ENCODE measurements around the gene CLSTN1.

CLSTN1 gene

GRCh38 chr1:9687874-9688582 is 135.7 kb downstream of the CLSTN1 start:
- H3K27ac ChIP-seq, result peak overlapping the region; percentile 70
- peak overlapping the region; percentile 54 to 68 for H3K4me3 ChIP-seq (ENCODE audit: low read depth in 1 of 2, low read length in 1 of 2)

GRCh38 chr1:9687120-9687873 is 136.5 kb downstream of the CLSTN1 start:
- no peaks in the 10 kb centered on the region for H3K9me3 ChIP-seq
- peak overlapping the region; percentile 70 for H3K27ac ChIP-seq
- peaks cover 42% of the 10 kb centered on the region for H3K36me3 ChIP-seq
- peaks cover 84 to 87% of the 10 kb centered on the region in 2 experiments for H3K4me1 ChIP-seq (ENCODE audit: control insufficient read depth in 1 of 2, insufficient read depth in 1 of 2, low read depth in 1 of 2, low read length in 1 of 2)
- H3K27me3 ChIP-seq, result no peaks in the 10 kb centered on the region
- peak overlapping the region; percentile 54 to 68 for H3K4me3 ChIP-seq (ENCODE audit: low read depth in 1 of 2, low read length in 1 of 2)
- peak; percentile 7 for TF ChIP-seq CTCF (IDR thresholded peaks at IDR 0.05)

More at GRCh38 chr1:9687874-9688582, 135.7 kb downstream of the CLSTN1 start:
- no peak for TF ChIP-seq CTCF (IDR thresholded peaks at IDR 0.05)
- H3K27me3 ChIP-seq, result no peaks in the 10 kb centered on the region
- peaks cover 83 to 84% of the 10 kb centered on the region in 2 experiments for H3K4me1 ChIP-seq (ENCODE audit: control insufficient read depth in 1 of 2, insufficient read depth in 1 of 2, low read depth in 1 of 2, low read length in 1 of 2)
- H3K9me3 ChIP-seq, result no peaks in the 10 kb centered on the region
- peaks cover 44% of the 10 kb centered on the region for H3K36me3 ChIP-seq

- H3K27ac ChIP-seq, result peak overlapping the region; percentile 70
- H3K4me3 ChIP-seq (ENCODE audit: low read depth in 1 of 2, low read length in 1 of 2), result no peak overlapping the region
- H3K27me3 ChIP-seq, result no peaks in the 10 kb centered on the region
- H3K9me3 ChIP-seq, result no peaks in the 10 kb centered on the region
- H3K4me1 ChIP-seq (ENCODE audit: control insufficient read depth in 1 of 2, insufficient read depth in 1 of 2, low read depth in 1 of 2, low read length in 1 of 2), result peaks cover 77 to 88% of the 10 kb centered on the region in 2 experiments
- no peak for TF ChIP-seq CTCF (IDR thresholded peaks at IDR 0.05)
- H3K36me3 ChIP-seq, result peaks cover 50% of the 10 kb centered on the region
Observed at GRCh38 chr1:9684801-9685200, 139.0 kb downstream of the CLSTN1 start.

- H3K9me3 ChIP-seq, result no peaks in the 10 kb centered on the region
- peaks cover 45 to 69% of the 10 kb centered on the region in 2 experiments for H3K4me1 ChIP-seq (ENCODE audit: control insufficient read depth in 1 of 2, insufficient read depth in 1 of 2, low read depth in 1 of 2, low read length in 1 of 2)
- H3K36me3 ChIP-seq, result peaks cover 61% of the 10 kb centered on the region
- peak overlapping the region; percentile 70 for H3K27ac ChIP-seq
- no peak overlapping the region for H3K4me3 ChIP-seq (ENCODE audit: low read depth in 1 of 2, low read length in 1 of 2)
- TF ChIP-seq CTCF (IDR thresholded peaks at IDR 0.05), result no peak
- no peaks in the 10 kb centered on the region for H3K27me3 ChIP-seq
Observed at GRCh38 chr1:9680828-9681227, 142.9 kb downstream of the CLSTN1 start.

GRCh38 chr1:9680091-9680490 is 143.7 kb downstream of the CLSTN1 start:
- no peak for TF ChIP-seq CTCF (IDR thresholded peaks at IDR 0.05)
- no peaks in the 10 kb centered on the region for H3K9me3 ChIP-seq
- H3K4me1 ChIP-seq (ENCODE audit: control insufficient read depth in 1 of 2, insufficient read depth in 1 of 2, low read depth in 1 of 2, low read length in 1 of 2), result peaks cover 37 to 62% of the 10 kb centered on the region in 2 experiments
- H3K27me3 ChIP-seq, result no peaks in the 10 kb centered on the region
- peaks cover 66% of the 10 kb centered on the region for H3K36me3 ChIP-seq
- H3K4me3 ChIP-seq (ENCODE audit: low read depth in 1 of 2, low read length in 1 of 2), result no peak overlapping the region
- H3K27ac ChIP-seq, result peak overlapping the region; percentile 70
